LNCaP clone FGC (cell line): ENCODE data around the gene CELSR1.

Experiments used
- DNase-seq: peaks from one replicate; pipeline ENCODE4 v3.0.0-alpha.2; 2011; ENCODE audit warnings: low read depth
- H3K4me3 ChIP-seq: 2 replicates; pipeline ENCODE4 v1.5.1; 2011; ENCODE audit warnings: mild to moderate bottlenecking, low read depth, low read length, control low read depth
- CTCF ChIP-seq: IDR thresholded peaks from 2 replicates; pipeline ENCODE4 v1.5.1; 2012; ENCODE audit warnings: mild to moderate bottlenecking; ENCODE audit not compliant: control insufficient read depth, insufficient read depth; ENCODE audit errors: extremely low read depth

Gene CELSR1

GRCh38 chr22:46457502-46458488 is 79.6 kb downstream of the CELSR1 start:
- no peak for DNase-seq
- H3K4me3 ChIP-seq, result no peak overlapping the region
- TF ChIP-seq CTCF, result no peak

- H3K4me3 ChIP-seq, result no peak overlapping the region
- no peak for DNase-seq
- TF ChIP-seq CTCF, result no peak
These were observed 80.6 kb downstream of the CELSR1 start for GRCh38 chr22:46456818-46457163.

- no peak for TF ChIP-seq CTCF
- no peak overlapping the region for H3K4me3 ChIP-seq
- no peak for DNase-seq
These were observed 82.0 kb downstream of the CELSR1 start for GRCh38 chr22:46455446-46455845.

GRCh38 chr22:46454504-46455269 is 82.7 kb downstream of the CELSR1 start:
- TF ChIP-seq CTCF, result no peak
- no peak for DNase-seq
- no peak overlapping the region for H3K4me3 ChIP-seq

GRCh38 chr22:46453829-46454503 is 83.5 kb downstream of the CELSR1 start:
- no peak for TF ChIP-seq CTCF

GRCh38 chr22:46453006-46453828 is 84.2 kb downstream of the CELSR1 start:
- TF ChIP-seq CTCF, result no peak
- H3K4me3 ChIP-seq, result no peak overlapping the region
- DNase-seq, result no peak

More at GRCh38 chr22:46453829-46454503, 83.5 kb downstream of the CELSR1 start:
- no peak for DNase-seq
- no peak overlapping the region for H3K4me3 ChIP-seq
